K562 (cell line): ENCODE measurements around the gene GALNT12. TPM values are rescaled to one million over a fixed set of nuclear protein-coding genes. Genes with fewer than 3 reads are reported as not detected.
A peak's percentile ranks its signal among the peaks of the same experiment; 100 is the strongest.

Experiments
- GATAD2B ChIP-seq: fragments of 450-650 bp; IDR thresholded peaks from 2 replicates; pipeline ENCODE4 v1.6.1; 2017; ENCODE audit warnings: mild to moderate bottlenecking, borderline replicate concordance
- NFE2L1 ChIP-seq: fragments of 450-650 bp; IDR thresholded peaks from 2 replicates; pipeline ENCODE4 v1.6.1; 2016; ENCODE audit warnings: missing genetic modification characterization, low read depth, mild to moderate bottlenecking, missing compliant biosample characterization, moderate library complexity, borderline replicate concordance
- NFXL1 ChIP-seq: fragments of 450-650 bp; formaldehyde crosslinking; IDR thresholded peaks from 2 replicates; pipeline ENCODE4 v1.4.0; 2021; ENCODE audit warnings: mild to moderate bottlenecking
- RBM22 ChIP-seq: fragments of 200-400 bp; formaldehyde crosslinking; IDR thresholded peaks from 2 replicates; pipeline ENCODE4 v1.6.1; 2018; ENCODE audit warnings: low read length, low read depth; ENCODE audit not compliant: poor library complexity, severe bottlenecking
- ZC3H8 ChIP-seq: fragments of 450-650 bp; IDR thresholded peaks from 2 replicates; pipeline ENCODE4 v1.6.1; 2017
- ZKSCAN3 ChIP-seq: fragments of 250-450 bp; sonication (Bioruptor Pico); IDR thresholded peaks from 2 replicates; pipeline ENCODE4 v1.4.0; 2020
- ZNF23 ChIP-seq: fragments of 250-450 bp; sonication (Bioruptor Pico); IDR thresholded peaks from 2 replicates; pipeline ENCODE4 v1.4.0; 2020; ENCODE audit warnings: mild to moderate bottlenecking
- ZNF263 ChIP-seq: sonication (generic); formaldehyde crosslinking; IDR thresholded peaks from 2 replicates; pipeline ENCODE4 v1.8.0; 2022; ENCODE audit warnings: mild to moderate bottlenecking, missing genetic modification reagents, borderline replicate concordance
- ZNF311 ChIP-seq: fragments of 250-450 bp; sonication (Bioruptor Pico); IDR thresholded peaks from 2 replicates; pipeline ENCODE4 v1.4.0; 2020; ENCODE audit warnings: mild to moderate bottlenecking, moderate library complexity
- ZNF57 ChIP-seq: fragments of 450-650 bp; formaldehyde crosslinking; IDR thresholded peaks from 2 replicates; pipeline ENCODE4 v1.4.0; 2020; ENCODE audit warnings: mild to moderate bottlenecking, moderate library complexity
- ZNF644 ChIP-seq: fragments of 200-800 bp; sonication (Bioruptor generic); IDR thresholded peaks from 2 replicates; pipeline ENCODE4 v1.6.1; 2016; ENCODE audit warnings: low read depth, missing genetic modification characterization, missing compliant biosample characterization
- ZNF778 ChIP-seq: fragments of 450-650 bp; formaldehyde crosslinking; IDR thresholded peaks from 2 replicates; pipeline ENCODE4 v1.4.0; 2020; ENCODE audit warnings: mild to moderate bottlenecking, moderate library complexity
- ZSCAN32 ChIP-seq: fragments of 450-650 bp; formaldehyde crosslinking; IDR thresholded peaks from 2 replicates; pipeline ENCODE4 v1.4.0; 2020; ENCODE audit warnings: mild to moderate bottlenecking, moderate library complexity
- polyA plus RNA-seq, 8 experiments: library from polyadenylated mRNA; depleted of rRNA in 4 of 8; stranded (reverse) in 5 of 8; unstranded in 3 of 8; fragments of >200 nt; fragmentation: Nextera tagmentation in 2 of 8; fragmentation: Illumina TruSeq in 1 of 8; extraction: Ambion mirVana in 2 of 8; extraction: Trizol in 1 of 8; gene quantifications; 2 replicates each; pipeline versions ENCODE4 v1.2.1 to v1.2.3, GENCODE V29; 2011 to 2014; ENCODE audit warnings: inconsistent platforms in 1 of 8, missing spikeins in 1 of 8
- total RNA-seq, 7 experiments: library from RNA; depleted of rRNA in 6 of 7; stranded (reverse); fragments of >200 nt in 6 of 7; fragmentation: Illumina TruSeq in 2 of 7; extraction: Trizol in 2 of 7; gene quantifications; 2 replicates each; pipeline versions ENCODE4 v1.2.1 to v1.2.3, GENCODE V29; 2011 to 2021; ENCODE audit warnings: low replicate concordance in 1 of 7
- TF ChIP-seq, protein P1 (sequence below): sonication (generic); formaldehyde crosslinking; IDR thresholded peaks from 2 replicates; pipeline ENCODE4 v1.8.0; 2022; ENCODE audit warnings: missing genetic modification reagents, mild to moderate bottlenecking, borderline replicate concordance
- TF ChIP-seq, protein P2 (sequence below): fragments of 250-450 bp; sonication (Bioruptor Pico); IDR thresholded peaks from 2 replicates; pipeline ENCODE4 v1.4.0; 2020; ENCODE audit warnings: mild to moderate bottlenecking
- TF ChIP-seq, protein P3 (sequence below): fragments of 450-650 bp; IDR thresholded peaks from 2 replicates; pipeline ENCODE4 v1.6.1; 2016; ENCODE audit warnings: borderline replicate concordance
- TF ChIP-seq, protein P4 (sequence below): fragments of 450-650 bp; IDR thresholded peaks from 2 replicates; pipeline ENCODE4 v1.6.1; 2016; ENCODE audit warnings: antibody characterized with exemption
- TF ChIP-seq, protein P5 (sequence below): sonication (generic); formaldehyde crosslinking; IDR thresholded peaks from 2 replicates; pipeline ENCODE4 v1.8.1; 2023; ENCODE audit warnings: mild to moderate bottlenecking, missing genetic modification reagents

GALNT12 gene
- total and polyA plus RNA-seq, 9 of the 15 experiments (the other 6 are each of a cell fraction or from before 2014, with no cell fraction given), result 29.7 to 82.9 (median 44.2) TPM

DNA sequence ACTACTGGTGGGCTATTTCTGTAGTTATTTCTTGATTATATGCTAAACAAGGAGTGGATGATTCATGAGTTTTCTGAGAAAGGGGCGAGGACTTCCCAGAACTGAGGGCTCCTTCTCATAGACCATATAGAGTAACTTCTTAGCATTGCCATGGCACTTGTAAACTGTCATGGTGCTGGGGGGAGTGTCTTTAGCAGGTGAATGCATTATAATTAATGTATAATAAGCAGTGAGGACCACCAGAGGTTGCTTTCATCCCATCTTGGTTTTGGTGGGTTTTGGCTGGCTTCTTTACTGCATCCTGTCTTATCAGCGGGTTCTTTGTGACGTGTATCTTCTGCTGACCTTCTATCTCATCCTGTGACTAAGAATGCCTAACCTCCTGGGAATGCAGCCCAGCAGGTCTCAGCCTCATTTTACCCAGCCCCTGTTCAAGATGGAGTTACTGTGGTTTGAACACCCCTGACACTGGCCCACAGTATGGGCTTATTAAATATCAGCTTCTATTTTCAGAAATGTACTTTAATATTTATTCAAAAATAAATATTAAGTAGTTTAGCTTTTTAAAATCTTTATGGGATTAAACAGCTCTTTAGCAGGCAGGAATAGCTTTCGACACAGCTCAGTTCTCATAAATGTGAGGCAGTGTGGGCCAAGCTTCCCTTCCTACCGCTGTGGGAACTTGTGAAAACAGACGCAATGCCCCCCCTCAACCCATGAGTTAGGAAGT, 44.4 kb downstream of the GALNT12 start (continued):
- TF ChIP-seq, protein P1, sequence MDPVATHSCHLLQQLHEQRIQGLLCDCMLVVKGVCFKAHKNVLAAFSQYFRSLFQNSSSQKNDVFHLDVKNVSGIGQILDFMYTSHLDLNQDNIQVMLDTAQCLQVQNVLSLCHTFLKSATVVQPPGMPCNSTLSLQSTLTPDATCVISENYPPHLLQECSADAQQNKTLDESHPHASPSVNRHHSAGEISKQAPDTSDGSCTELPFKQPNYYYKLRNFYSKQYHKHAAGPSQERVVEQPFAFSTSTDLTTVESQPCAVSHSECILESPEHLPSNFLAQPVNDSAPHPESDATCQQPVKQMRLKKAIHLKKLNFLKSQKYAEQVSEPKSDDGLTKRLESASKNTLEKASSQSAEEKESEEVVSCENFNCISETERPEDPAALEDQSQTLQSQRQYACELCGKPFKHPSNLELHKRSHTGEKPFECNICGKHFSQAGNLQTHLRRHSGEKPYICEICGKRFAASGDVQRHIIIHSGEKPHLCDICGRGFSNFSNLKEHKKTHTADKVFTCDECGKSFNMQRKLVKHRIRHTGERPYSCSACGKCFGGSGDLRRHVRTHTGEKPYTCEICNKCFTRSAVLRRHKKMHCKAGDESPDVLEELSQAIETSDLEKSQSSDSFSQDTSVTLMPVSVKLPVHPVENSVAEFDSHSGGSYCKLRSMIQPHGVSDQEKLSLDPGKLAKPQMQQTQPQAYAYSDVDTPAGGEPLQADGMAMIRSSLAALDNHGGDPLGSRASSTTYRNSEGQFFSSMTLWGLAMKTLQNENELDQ, result no peak
- TF ChIP-seq GATAD2B (no peak), ZC3H8 (no peak), ZNF778 (CRISPR knock-in tag) (no peak), ZNF23 (peak; percentile 77), ZSCAN32 (peak; percentile 77; the same call in 1 of the 2 replicates), ZNF57 (CRISPR knock-in tag) (peak; percentile 78; the same call in 1 of the 2 replicates), NFE2L1 (tag) (peak; percentile 74), ZNF311 (CRISPR knock-in tag) (peak; percentile 100), NFXL1 (CRISPR knock-in tag) (peak; percentile 94), RBM22 (no peak), ZNF263 (CRISPR knock-in tag) (no peak), ZKSCAN3 (CRISPR knock-in tag) (peak; percentile 66), ZNF644 (peak; percentile 97)
- TF ChIP-seq, protein P2, sequence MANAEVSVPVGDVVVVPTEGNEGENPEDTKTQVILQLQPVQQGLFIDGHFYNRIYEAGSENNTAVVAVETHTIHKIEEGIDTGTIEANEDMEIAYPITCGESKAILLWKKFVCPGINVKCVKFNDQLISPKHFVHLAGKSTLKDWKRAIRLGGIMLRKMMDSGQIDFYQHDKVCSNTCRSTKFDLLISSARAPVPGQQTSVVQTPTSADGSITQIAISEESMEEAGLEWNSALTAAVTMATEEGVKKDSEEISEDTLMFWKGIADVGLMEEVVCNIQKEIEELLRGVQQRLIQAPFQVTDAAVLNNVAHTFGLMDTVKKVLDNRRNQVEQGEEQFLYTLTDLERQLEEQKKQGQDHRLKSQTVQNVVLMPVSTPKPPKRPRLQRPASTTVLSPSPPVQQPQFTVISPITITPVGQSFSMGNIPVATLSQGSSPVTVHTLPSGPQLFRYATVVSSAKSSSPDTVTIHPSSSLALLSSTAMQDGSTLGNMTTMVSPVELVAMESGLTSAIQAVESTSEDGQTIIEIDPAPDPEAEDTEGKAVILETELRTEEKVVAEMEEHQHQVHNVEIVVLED (CRISPR knock-in tag), result peak; percentile 57; the same call in 1 of the 2 replicates
- TF ChIP-seq, protein P3, sequence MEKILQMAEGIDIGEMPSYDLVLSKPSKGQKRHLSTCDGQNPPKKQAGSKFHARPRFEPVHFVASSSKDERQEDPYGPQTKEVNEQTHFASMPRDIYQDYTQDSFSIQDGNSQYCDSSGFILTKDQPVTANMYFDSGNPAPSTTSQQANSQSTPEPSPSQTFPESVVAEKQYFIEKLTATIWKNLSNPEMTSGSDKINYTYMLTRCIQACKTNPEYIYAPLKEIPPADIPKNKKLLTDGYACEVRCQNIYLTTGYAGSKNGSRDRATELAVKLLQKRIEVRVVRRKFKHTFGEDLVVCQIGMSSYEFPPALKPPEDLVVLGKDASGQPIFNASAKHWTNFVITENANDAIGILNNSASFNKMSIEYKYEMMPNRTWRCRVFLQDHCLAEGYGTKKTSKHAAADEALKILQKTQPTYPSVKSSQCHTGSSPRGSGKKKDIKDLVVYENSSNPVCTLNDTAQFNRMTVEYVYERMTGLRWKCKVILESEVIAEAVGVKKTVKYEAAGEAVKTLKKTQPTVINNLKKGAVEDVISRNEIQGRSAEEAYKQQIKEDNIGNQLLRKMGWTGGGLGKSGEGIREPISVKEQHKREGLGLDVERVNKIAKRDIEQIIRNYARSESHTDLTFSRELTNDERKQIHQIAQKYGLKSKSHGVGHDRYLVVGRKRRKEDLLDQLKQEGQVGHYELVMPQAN, result no peak
- TF ChIP-seq, protein P4, sequence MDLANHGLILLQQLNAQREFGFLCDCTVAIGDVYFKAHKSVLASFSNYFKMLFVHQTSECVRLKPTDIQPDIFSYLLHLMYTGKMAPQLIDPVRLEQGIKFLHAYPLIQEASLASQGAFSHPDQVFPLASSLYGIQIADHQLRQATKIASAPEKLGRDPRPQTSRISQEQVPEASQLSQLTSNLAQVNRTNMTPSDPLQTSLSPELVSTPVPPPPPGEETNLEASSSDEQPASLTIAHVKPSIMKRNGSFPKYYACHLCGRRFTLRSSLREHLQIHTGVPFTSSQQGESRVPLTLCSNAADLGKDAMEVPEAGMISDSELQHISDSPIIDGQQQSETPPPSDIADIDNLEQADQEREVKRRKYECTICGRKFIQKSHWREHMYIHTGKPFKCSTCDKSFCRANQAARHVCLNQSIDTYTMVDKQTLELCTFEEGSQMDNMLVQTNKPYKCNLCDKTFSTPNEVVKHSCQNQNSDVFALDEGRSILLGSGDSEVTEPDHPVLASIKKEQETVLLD, result peak; percentile 40; the same call in 1 of the 2 replicates
- TF ChIP-seq, protein P5, sequence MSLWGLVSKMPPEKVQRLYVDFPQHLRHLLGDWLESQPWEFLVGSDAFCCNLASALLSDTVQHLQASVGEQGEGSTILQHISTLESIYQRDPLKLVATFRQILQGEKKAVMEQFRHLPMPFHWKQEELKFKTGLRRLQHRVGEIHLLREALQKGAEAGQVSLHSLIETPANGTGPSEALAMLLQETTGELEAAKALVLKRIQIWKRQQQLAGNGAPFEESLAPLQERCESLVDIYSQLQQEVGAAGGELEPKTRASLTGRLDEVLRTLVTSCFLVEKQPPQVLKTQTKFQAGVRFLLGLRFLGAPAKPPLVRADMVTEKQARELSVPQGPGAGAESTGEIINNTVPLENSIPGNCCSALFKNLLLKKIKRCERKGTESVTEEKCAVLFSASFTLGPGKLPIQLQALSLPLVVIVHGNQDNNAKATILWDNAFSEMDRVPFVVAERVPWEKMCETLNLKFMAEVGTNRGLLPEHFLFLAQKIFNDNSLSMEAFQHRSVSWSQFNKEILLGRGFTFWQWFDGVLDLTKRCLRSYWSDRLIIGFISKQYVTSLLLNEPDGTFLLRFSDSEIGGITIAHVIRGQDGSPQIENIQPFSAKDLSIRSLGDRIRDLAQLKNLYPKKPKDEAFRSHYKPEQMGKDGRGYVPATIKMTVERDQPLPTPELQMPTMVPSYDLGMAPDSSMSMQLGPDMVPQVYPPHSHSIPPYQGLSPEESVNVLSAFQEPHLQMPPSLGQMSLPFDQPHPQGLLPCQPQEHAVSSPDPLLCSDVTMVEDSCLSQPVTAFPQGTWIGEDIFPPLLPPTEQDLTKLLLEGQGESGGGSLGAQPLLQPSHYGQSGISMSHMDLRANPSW (CRISPR knock-in tag), result no peak
